Caco-2 (cell line): Measurements from ENCODE around the gene ERMN. TPM values are rescaled to one million over a fixed set of nuclear protein-coding genes. Genes with fewer than 3 reads are reported as not detected.

Source experiments
- BruUV-seq: library from RNA; stranded (reverse); fragments of 400-500 nt; replicated peaks from 2 replicates; lab custom pipeline; 2021; lab: Mats Ljungman, UMichigan
- CTCF ChIA-PET: fragments of 300-600 bp; sonication (Branson Sonifier 250); formaldehyde crosslinking; loops from one replicate; lab custom pipeline; 2022; ENCODE audit warnings: antibody characterized with exemption; lab: Charles Lee
- POLR2A ChIA-PET: fragments of 300-600 bp; sonication (Branson Sonifier 250); formaldehyde crosslinking; loops from one replicate; lab custom pipeline; 2022; ENCODE audit warnings: antibody characterized with exemption; lab: Charles Lee
- DNase-seq, 2 experiments: peaks; one replicate each; pipeline versions ENCODE4 v3.0.0 to v3.0.0-alpha.2; 2020 to 2022
- H3K27me3 ChIP-seq: replicated peaks from 2 replicates; pipeline ENCODE4 v1.6.0; 2011; ENCODE audit warnings: low read length; ENCODE audit not compliant: control insufficient read depth, insufficient read depth
- H3K36me3 ChIP-seq: 2 replicates; pipeline ENCODE4 v1.5.1; 2011; ENCODE audit warnings: low read length; ENCODE audit not compliant: control insufficient read depth, insufficient read depth
- H3K4me1 ChIP-seq: fragments of 250-450 bp; sonication (Bioruptor Pico); 2 replicates; pipeline ENCODE4 v1.5.1; 2020; ENCODE audit warnings: mild to moderate bottlenecking
- H3K4me3 ChIP-seq: 2 replicates; pipeline ENCODE4 v1.5.1; 2011; ENCODE audit warnings: low read depth, mild to moderate bottlenecking, control low read depth, low read length
- H3K9me3 ChIP-seq: fragments of 250-450 bp; sonication (Bioruptor Pico); 2 replicates; pipeline ENCODE4 v1.5.1; 2020; ENCODE audit warnings: mild to moderate bottlenecking, moderate library complexity
- H3K27ac Mint-ChIP-seq: one replicate; pipeline ENCODE4 v1.8.0; 2022; ENCODE audit warnings: mixed read lengths; ENCODE audit not compliant: unreplicated experiment
- H3K27me3 Mint-ChIP-seq: one replicate; pipeline ENCODE4 v1.8.0; 2022; ENCODE audit warnings: mixed read lengths; ENCODE audit not compliant: insufficient read depth, unreplicated experiment
- H3K36me3 Mint-ChIP-seq: one replicate; pipeline ENCODE4 v1.8.0; 2022; ENCODE audit warnings: mild to moderate bottlenecking, mixed read lengths; ENCODE audit not compliant: insufficient read depth, unreplicated experiment
- H3K4me1 Mint-ChIP-seq: one replicate; pipeline ENCODE4 v1.8.0; 2022; ENCODE audit warnings: low read depth, mixed read lengths; ENCODE audit not compliant: unreplicated experiment
- H3K4me3 Mint-ChIP-seq: one replicate; pipeline ENCODE4 v1.8.0; 2022; ENCODE audit warnings: mild to moderate bottlenecking, moderate library complexity, mixed read lengths; ENCODE audit not compliant: unreplicated experiment
- H3K9me3 Mint-ChIP-seq: one replicate; pipeline ENCODE4 v1.8.0; 2022; ENCODE audit warnings: mixed read lengths; ENCODE audit not compliant: unreplicated experiment
- intact Hi-C: fragments of 100-400 bp; cut with micrococcal nuclease; formaldehyde crosslinking; loops from one replicate; pipeline ENCODE4 v1.10.0; 2022; ENCODE audit not compliant: unreplicated experiment
- total RNA-seq: library from RNA; stranded (reverse); gene quantifications from 2 replicates; pipeline ENCODE4 v1.2.3, GENCODE V29; 2022
- TF ChIP-seq, protein P1 (sequence below), 2 experiments: fragments of 200-600 bp in 1 of 2; IDR thresholded peaks; 1 replicate in 1 of 2; 2 replicates in 1 of 2; pipeline versions ENCODE4 v1.5.1 to v1.8.0; 2011 to 2022; ENCODE audit warnings: antibody characterized with exemption in 1 of 2, control low read depth in 1 of 2, inconsistent platforms in 1 of 2, low read depth in 1 of 2, low read length in 1 of 2, mild to moderate bottlenecking in 1 of 2, moderate library complexity in 1 of 2; ENCODE audit not compliant: insufficient read depth in 1 of 2, severe bottlenecking in 1 of 2, unreplicated experiment in 1 of 2

ERMN gene
- total RNA-seq, 1 experiment from 2014 or later = 0.61 TPM

DNA sequence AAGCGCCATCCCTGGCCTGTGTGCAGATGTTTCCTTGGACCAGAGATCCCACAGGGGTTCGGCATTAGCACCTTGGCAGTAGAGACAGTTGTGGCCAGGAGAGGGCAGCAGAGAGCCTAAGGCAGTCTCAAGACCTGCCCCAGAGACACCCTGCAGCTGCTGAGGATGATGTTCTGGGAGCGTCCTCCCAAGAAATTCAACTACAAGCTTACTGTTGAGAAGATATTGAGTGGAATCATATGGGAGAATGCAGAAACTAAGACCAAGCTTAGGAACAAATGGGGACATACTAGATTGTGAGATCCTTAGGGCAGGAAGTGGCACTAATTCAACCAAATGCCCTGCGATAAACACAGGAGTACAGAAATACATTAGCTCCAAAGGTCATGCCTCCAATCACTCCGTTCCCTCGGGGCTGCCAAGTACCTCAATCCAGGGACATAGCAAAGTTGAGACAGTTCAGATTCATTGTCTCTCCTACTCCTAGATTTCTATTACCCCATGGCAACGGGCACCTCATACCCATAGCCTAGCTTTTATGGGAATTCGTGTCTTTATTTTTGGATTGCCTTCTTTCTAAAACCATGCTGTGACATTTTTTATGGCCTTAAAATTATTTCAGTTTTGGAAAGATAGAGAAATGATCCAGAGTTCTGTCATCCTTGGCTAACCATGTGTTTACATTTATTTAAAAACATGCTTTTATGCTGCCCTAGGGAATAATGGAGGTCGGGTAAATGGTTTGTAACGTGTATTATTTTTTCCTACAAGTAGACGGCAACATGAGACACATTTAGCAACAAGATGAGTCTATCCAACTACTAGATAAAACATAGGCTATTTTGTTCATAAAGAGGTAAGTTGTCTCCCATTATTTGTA lies 2.2 kb upstream of the ERMN start:
- H3K36me3 Mint-ChIP-seq = no peaks in the 10 kb centered on the region
- Histone ChIP-seq H3K27me3 (no peaks in the 10 kb centered on the region), H3K36me3 (no peaks in the 10 kb centered on the region), H3K4me1 (peaks cover 37% of the 10 kb centered on the region), H3K4me3 (no peak overlapping the region), H3K9me3 (no peaks in the 10 kb centered on the region; the same call in 1 of the 2 replicates)
- H3K27me3 Mint-ChIP-seq = no peaks in the 10 kb centered on the region
- intact Hi-C loops = loop anchor here (1.0 to 2.0 kb wide), 3 partner anchors 8 to 165 kb away; no protein-coding TSS in a partner anchor
- H3K9me3 Mint-ChIP-seq = no peaks in the 10 kb centered on the region
- no peak overlapping the region for H3K27ac Mint-ChIP-seq
- POLR2A ChIA-PET = no interaction called here
- H3K4me3 Mint-ChIP-seq = no peak overlapping the region
- TF ChIP-seq, protein P1, sequence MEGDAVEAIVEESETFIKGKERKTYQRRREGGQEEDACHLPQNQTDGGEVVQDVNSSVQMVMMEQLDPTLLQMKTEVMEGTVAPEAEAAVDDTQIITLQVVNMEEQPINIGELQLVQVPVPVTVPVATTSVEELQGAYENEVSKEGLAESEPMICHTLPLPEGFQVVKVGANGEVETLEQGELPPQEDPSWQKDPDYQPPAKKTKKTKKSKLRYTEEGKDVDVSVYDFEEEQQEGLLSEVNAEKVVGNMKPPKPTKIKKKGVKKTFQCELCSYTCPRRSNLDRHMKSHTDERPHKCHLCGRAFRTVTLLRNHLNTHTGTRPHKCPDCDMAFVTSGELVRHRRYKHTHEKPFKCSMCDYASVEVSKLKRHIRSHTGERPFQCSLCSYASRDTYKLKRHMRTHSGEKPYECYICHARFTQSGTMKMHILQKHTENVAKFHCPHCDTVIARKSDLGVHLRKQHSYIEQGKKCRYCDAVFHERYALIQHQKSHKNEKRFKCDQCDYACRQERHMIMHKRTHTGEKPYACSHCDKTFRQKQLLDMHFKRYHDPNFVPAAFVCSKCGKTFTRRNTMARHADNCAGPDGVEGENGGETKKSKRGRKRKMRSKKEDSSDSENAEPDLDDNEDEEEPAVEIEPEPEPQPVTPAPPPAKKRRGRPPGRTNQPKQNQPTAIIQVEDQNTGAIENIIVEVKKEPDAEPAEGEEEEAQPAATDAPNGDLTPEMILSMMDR (IDR thresholded peaks at IDR 0.05; ENCODE audit: insufficient read depth in 1 of 2, low read depth in 1 of 2, low read length in 1 of 2, severe bottlenecking in 1 of 2, unreplicated experiment in 1 of 2) = peak; percentile 92 to 96
- peak; percentile 84 to 85 for DNase-seq
- no TSS peak for BruUV-seq
- peaks cover 11% of the 10 kb centered on the region for H3K4me1 Mint-ChIP-seq
- CTCF ChIA-PET = interaction anchor here (1.2 to 2.6 kb wide), 6 partner anchors 8 to 165 kb away, joined by 3 to 27 read pairs (median 7); partner anchors contain the start of gene GALNT5

- Mint-ChIP-seq H3K36me3 (no peaks in the 10 kb centered on the region), H3K27me3 (no peaks in the 10 kb centered on the region), H3K4me1 (peaks cover 11% of the 10 kb centered on the region), H3K9me3 (no peaks in the 10 kb centered on the region), H3K27ac (no peak overlapping the region), H3K4me3 (no peak overlapping the region)
- intact Hi-C loops = loop anchor here (1.0 to 2.0 kb wide), 3 partner anchors 9 to 166 kb away; no protein-coding TSS in a partner anchor
- TF ChIP-seq, protein P1 (IDR thresholded peaks at IDR 0.05; ENCODE audit: insufficient read depth in 1 of 2, low read depth in 1 of 2, low read length in 1 of 2, severe bottlenecking in 1 of 2, unreplicated experiment in 1 of 2) = no peak
- POLR2A ChIA-PET = no interaction called here
- DNase-seq = no peak
- Histone ChIP-seq H3K27me3 (no peaks in the 10 kb centered on the region), H3K4me3 (no peak overlapping the region), H3K36me3 (no peaks in the 10 kb centered on the region), H3K9me3 (no peaks in the 10 kb centered on the region; the same call in 1 of the 2 replicates), H3K4me1 (peaks cover 38% of the 10 kb centered on the region)
- no TSS peak for BruUV-seq
- CTCF ChIA-PET = interaction anchor here (1.2 to 2.6 kb wide), 6 partner anchors 9 to 165 kb away, joined by 3 to 27 read pairs (median 7); partner anchors contain the start of gene GALNT5
These were observed 1.6 kb upstream of the ERMN start for GRCh38 chr2:157327200-157327599.

DNA sequence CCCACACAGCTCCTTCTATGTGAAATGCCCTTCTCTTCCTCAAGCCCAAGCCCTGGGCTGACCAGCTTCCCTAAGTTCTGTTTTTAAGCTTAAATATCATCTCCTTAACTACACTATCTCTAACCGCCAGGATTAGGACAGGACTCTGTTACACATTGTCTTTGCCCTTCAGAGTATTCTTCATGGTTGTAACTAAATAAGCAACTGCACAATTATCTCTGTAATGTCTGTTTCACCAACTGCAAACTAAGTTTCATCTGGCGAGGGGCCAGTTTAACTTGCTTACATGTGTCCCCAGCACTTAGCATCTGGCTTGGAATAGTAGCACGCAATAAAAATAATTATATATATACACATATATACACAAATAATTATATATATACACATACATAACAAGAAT lies 1.1 kb upstream of the ERMN start:
- peaks cover 11% of the 10 kb centered on the region for H3K4me1 Mint-ChIP-seq
- H3K27me3 ChIP-seq = no peaks in the 10 kb centered on the region
- H3K9me3 ChIP-seq = no peaks in the 10 kb centered on the region; the same call in 1 of the 2 replicates
- H3K9me3 Mint-ChIP-seq = no peaks in the 10 kb centered on the region
- H3K4me1 ChIP-seq = peaks cover 43% of the 10 kb centered on the region
- intact Hi-C loops = loop anchor here (1.0 to 2.0 kb wide), 3 partner anchors 10 to 166 kb away; no protein-coding TSS in a partner anchor
- H3K36me3 ChIP-seq = no peaks in the 10 kb centered on the region
- no TSS peak for BruUV-seq
- H3K27me3 Mint-ChIP-seq = no peaks in the 10 kb centered on the region
- ChIA-PET CTCF (interaction anchor here (1.2 to 2.6 kb wide), 4 partner anchors 9 to 24 kb away, joined by 6 to 27 read pairs (median 12); no protein-coding TSS in a partner anchor), POLR2A (no interaction called here)
- TF ChIP-seq, protein P1 (IDR thresholded peaks at IDR 0.05; ENCODE audit: insufficient read depth in 1 of 2, low read depth in 1 of 2, low read length in 1 of 2, severe bottlenecking in 1 of 2, unreplicated experiment in 1 of 2) = no peak
- no peak overlapping the region for H3K4me3 ChIP-seq
- no peak for DNase-seq
- no peak overlapping the region for H3K4me3 Mint-ChIP-seq
- no peaks in the 10 kb centered on the region for H3K36me3 Mint-ChIP-seq
- no peak overlapping the region for H3K27ac Mint-ChIP-seq
